Activated B cell treated with CpG ODN at 0.5 μM for 24 hours (primary cell): Measurements from ENCODE around the gene FRMD5. TPM values are rescaled to one million over a fixed set of nuclear protein-coding genes. Genes with fewer than 3 reads are reported as not detected.

Experiments used
- ATAC-seq: fragments of 200-7000 bp; cut with Tn5 transposase; one replicate; pipeline ENCODE4 v1.10.0; 2021; ENCODE audit warnings: low read depth, mild to moderate bottlenecking, moderate library complexity
- CTCF ChIA-PET: fragments of 350-600 bp; sonication (Branson Sonifier 250); formaldehyde crosslinking; loops from one replicate; lab custom pipeline; 2021; ENCODE audit warnings: antibody characterized with exemption; lab: Charles Lee
- POLR2A ChIA-PET: fragments of 350-600 bp; sonication (Branson Sonifier 250); formaldehyde crosslinking; loops from one replicate; lab custom pipeline; 2021; ENCODE audit warnings: antibody characterized with exemption; lab: Charles Lee
- DNase-seq: peaks from one replicate; pipeline ENCODE4 v3.0.0; 2022
- H3K27ac Mint-ChIP-seq: one replicate; pipeline ENCODE4 v1.8.0; 2020; ENCODE audit warnings: mixed read lengths
- H3K27me3 Mint-ChIP-seq: one replicate; pipeline ENCODE4 v1.8.0; 2021; ENCODE audit warnings: mixed read lengths
- H3K36me3 Mint-ChIP-seq: one replicate; pipeline ENCODE4 v1.8.0; 2021; ENCODE audit warnings: low read depth, mixed read lengths
- H3K4me1 Mint-ChIP-seq: one replicate; pipeline ENCODE4 v1.8.0; 2021; ENCODE audit warnings: mixed read lengths
- H3K4me3 Mint-ChIP-seq: one replicate; pipeline ENCODE4 v1.8.0; 2020; ENCODE audit warnings: mild to moderate bottlenecking, mixed read lengths
- H3K9me3 Mint-ChIP-seq: one replicate; pipeline ENCODE4 v1.8.0; 2020; ENCODE audit warnings: mixed read lengths
- CTCF ChIP-seq: fragments of 200-600 bp; IDR thresholded peaks from one replicate; pipeline ENCODE4 v1.8.0; 2022; ENCODE audit warnings: antibody characterized with exemption, mild to moderate bottlenecking
- intact Hi-C: fragments of 100-400 bp; cut with micrococcal nuclease; formaldehyde crosslinking; loops from one replicate; pipeline ENCODE4 v1.15.1; 2024
- total RNA-seq: library from RNA; stranded (reverse); gene quantifications from 2 replicates; pipeline ENCODE4 v1.2.3, GENCODE V29; 2022

FRMD5 gene
- total RNA-seq, 1 donor from 2014 or later = 0.53 TPM

DNA sequence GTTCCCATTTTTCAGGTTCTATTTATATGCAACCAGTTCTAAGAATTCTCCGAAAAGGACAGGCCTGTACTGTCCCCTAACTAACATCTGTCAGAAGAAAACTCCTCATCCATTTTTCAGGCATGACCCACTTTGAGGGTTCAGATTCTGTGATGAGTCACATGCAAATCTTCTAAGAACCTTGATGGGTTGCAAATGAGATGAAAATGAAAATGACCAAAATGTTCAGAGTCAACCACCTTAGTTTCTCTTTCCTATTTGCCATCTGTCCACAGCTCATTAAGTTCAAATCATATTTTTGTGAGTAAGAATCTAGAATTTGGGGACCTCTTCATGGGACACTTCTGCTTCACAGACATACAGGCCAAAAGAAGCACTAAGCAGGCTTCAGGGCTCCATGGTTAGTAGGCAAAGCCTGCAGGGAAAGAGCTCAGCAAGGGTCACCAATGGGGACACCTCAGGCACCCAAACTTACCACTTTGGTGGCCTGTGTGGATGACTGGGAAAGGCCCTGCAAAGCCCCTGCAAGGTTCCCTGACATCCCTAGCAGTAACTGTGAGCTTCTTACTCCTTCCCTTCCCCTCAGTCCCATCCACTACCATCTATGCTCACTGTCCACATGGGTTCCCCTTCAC is 246.3 kb downstream of the FRMD5 start:
- intact Hi-C loops = no loop called here
- peak overlapping the region; percentile 36 for H3K27ac Mint-ChIP-seq
- DNase-seq (no peak), ATAC-seq (peak; percentile 77)
- ChIA-PET POLR2A (interaction anchor here (0.6 kb wide), 1 partner anchor 1071 kb away, joined by 5 read pairs; no protein-coding TSS in a partner anchor), CTCF (interaction anchor here (0.6 kb wide), 1 partner anchor 12 kb away, joined by 3 read pairs; no protein-coding TSS in a partner anchor)
- peaks cover 27% of the 10 kb centered on the region for H3K4me1 Mint-ChIP-seq
- no peaks in the 10 kb centered on the region for H3K27me3 Mint-ChIP-seq
- H3K36me3 Mint-ChIP-seq = no peaks in the 10 kb centered on the region
- H3K9me3 Mint-ChIP-seq = no peaks in the 10 kb centered on the region
- TF ChIP-seq CTCF = no peak
- H3K4me3 Mint-ChIP-seq = peak overlapping the region; percentile 16

DNA sequence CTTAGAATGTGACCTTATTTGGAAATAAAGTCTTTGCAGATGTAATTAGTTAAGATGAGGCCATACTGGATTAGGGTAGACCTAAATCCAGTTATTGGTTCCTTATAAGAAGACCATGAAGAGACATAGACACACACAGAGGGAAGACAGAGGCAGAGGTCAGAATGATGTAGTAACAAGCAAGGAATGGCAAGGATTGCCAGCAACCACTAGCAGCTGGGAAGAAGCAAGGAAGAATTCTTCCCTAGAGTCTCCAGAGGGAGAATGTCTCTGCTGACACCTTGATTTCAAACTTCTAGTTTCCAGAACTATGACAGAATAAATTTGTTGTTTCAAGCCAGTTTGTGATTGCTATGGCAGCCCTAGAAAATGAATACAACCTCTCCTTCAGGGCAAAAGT is 251.6 kb downstream of the FRMD5 start:
- ChIA-PET CTCF (no interaction called here), POLR2A (no interaction called here)
- TF ChIP-seq CTCF = no peak
- no peak overlapping the region for H3K27ac Mint-ChIP-seq
- DNase-seq = no peak
- H3K27me3 Mint-ChIP-seq = no peaks in the 10 kb centered on the region
- no peaks in the 10 kb centered on the region for H3K36me3 Mint-ChIP-seq
- H3K4me1 Mint-ChIP-seq = peaks cover 32% of the 10 kb centered on the region
- no peak for ATAC-seq
- H3K9me3 Mint-ChIP-seq = no peaks in the 10 kb centered on the region
- intact Hi-C loops = no loop called here
- H3K4me3 Mint-ChIP-seq = no peak overlapping the region

DNA sequence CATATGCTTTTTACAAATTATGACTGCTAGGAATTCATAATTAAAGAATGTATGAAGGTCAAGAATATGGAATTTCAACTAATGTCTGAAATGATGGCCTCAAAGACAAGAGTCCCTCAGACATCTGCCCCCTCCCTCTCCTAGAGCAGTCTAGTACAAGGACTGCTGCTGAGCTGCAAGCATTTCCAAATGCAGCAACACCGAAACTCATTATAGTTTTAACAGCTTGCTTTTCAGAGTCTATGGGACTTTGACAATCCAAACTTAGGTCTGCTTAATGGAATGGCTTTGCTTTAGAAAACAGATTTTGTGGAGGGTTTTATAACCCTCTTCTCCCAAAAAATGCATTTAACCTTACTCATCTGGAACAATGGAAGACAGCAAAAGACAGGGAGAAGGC is 252.9 kb downstream of the FRMD5 start:
- DNase-seq = no peak
- CTCF ChIA-PET = interaction anchor here (1.4 kb wide), 1 partner anchor 124 kb away, joined by 6 read pairs; no protein-coding TSS in a partner anchor
- no peak for ATAC-seq
- Mint-ChIP-seq H3K4me1 (peaks cover 24% of the 10 kb centered on the region), H3K27ac (no peak overlapping the region), H3K4me3 (no peak overlapping the region), H3K9me3 (no peaks in the 10 kb centered on the region), H3K36me3 (no peaks in the 10 kb centered on the region), H3K27me3 (no peaks in the 10 kb centered on the region)
- intact Hi-C loops = no loop called here
- no peak for TF ChIP-seq CTCF
- POLR2A ChIA-PET = no interaction called here

GRCh38 chr15:43941555-43941954 is 253.5 kb downstream of the FRMD5 start:
- H3K36me3 Mint-ChIP-seq = no peaks in the 10 kb centered on the region
- no peak for TF ChIP-seq CTCF
- no peak for DNase-seq
- no peak overlapping the region for H3K27ac Mint-ChIP-seq
- H3K4me1 Mint-ChIP-seq = peaks cover 23% of the 10 kb centered on the region
- intact Hi-C loops = no loop called here
- no peak for ATAC-seq
- no peaks in the 10 kb centered on the region for H3K9me3 Mint-ChIP-seq
- ChIA-PET POLR2A (no interaction called here), CTCF (interaction anchor here (0.8 to 1.4 kb wide), 2 partner anchors 70 to 124 kb away, joined by 3 to 6 read pairs; no protein-coding TSS in a partner anchor)
- peaks cover under 1% of the 10 kb centered on the region for H3K27me3 Mint-ChIP-seq
- no peak overlapping the region for H3K4me3 Mint-ChIP-seq

DNA sequence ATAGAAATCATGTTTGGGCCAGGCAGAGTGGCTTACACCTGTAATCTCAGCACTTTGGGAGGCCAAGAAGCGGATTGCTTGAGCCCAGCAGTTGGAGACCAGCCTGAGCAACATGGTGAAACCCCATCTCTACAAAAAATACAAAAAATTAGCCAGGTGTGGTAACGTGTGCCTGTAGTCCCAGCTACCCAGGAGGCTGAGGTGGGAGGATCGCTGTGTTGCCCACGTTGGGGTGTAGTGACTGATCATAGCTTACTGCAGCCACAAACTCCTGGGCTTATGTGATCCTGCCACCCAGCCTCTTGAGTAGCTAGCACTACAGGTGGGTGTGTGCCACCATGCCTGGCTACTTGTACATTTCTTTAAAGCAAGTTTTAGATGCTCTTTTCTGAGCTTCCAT is 254.0 kb downstream of the FRMD5 start:
- ChIA-PET CTCF (interaction anchor here (0.8 to 1.4 kb wide), 2 partner anchors 69 to 125 kb away, joined by 3 to 6 read pairs; no protein-coding TSS in a partner anchor), POLR2A (no interaction called here)
- Mint-ChIP-seq H3K9me3 (no peaks in the 10 kb centered on the region), H3K4me3 (no peak overlapping the region), H3K27me3 (peaks cover 3% of the 10 kb centered on the region), H3K36me3 (no peaks in the 10 kb centered on the region), H3K4me1 (peaks cover 19% of the 10 kb centered on the region), H3K27ac (no peak overlapping the region)
- intact Hi-C loops = no loop called here
- ATAC-seq = no peak
- no peak for DNase-seq
- TF ChIP-seq CTCF = no peak
